GM04504 (cell line): ENCODE measurements around the gene OXSM.
A peak's percentile ranks its signal among the peaks of the same experiment; 100 is the strongest.

Experiments used
- DNase-seq: peaks from one replicate; pipeline ENCODE4 v3.0.0-alpha.2; 2012; ENCODE audit warnings: low read depth

Gene OXSM

GRCh38 chr3:25804676-25805075 lies 14.8 kb downstream of the OXSM start:
- DNase-seq, result no peak

- DNase-seq, result no peak
Measured at GRCh38 chr3:25812644-25813043, 22.8 kb downstream of the OXSM start.

- no peak for DNase-seq
Measured at GRCh38 chr3:25817107-25817506, 27.2 kb downstream of the OXSM start.

GRCh38 chr3:25817638-25818037 lies 27.7 kb downstream of the OXSM start:
- DNase-seq, result no peak

GRCh38 chr3:25818335-25818734 lies 28.4 kb downstream of the OXSM start:
- DNase-seq, result no peak

- peak; percentile 88 for DNase-seq
Measured at GRCh38 chr3:25820366-25820765, 30.5 kb downstream of the OXSM start.

GRCh38 chr3:25820816-25821486 lies 31.1 kb downstream of the OXSM start:
- DNase-seq, result no peak

- DNase-seq, result no peak
Measured at GRCh38 chr3:25821746-25822573, 32.1 kb downstream of the OXSM start.

GRCh38 chr3:25823314-25823713 lies 33.4 kb downstream of the OXSM start:
- DNase-seq, result no peak

- DNase-seq, result no peak
Measured at GRCh38 chr3:25826510-25826909, 36.6 kb downstream of the OXSM start.

GRCh38 chr3:25830373-25831280 lies 40.7 kb downstream of the OXSM start:
- DNase-seq, result no peak

- DNase-seq, result no peak
Measured at GRCh38 chr3:25831578-25831977, 41.7 kb downstream of the OXSM start.

- no peak for DNase-seq
Measured at GRCh38 chr3:25834346-25834745, 44.5 kb downstream of the OXSM start.

- no peak for DNase-seq
Measured at GRCh38 chr3:25836579-25836978, 46.7 kb downstream of the OXSM start.

GRCh38 chr3:25837038-25837437 lies 47.1 kb downstream of the OXSM start:
- no peak for DNase-seq

- DNase-seq, result no peak
Measured at GRCh38 chr3:25840099-25840498, 50.2 kb downstream of the OXSM start.

- DNase-seq, result no peak
Measured at GRCh38 chr3:25843332-25843731, 53.4 kb downstream of the OXSM start.
